ENCODE results near the gene STX8.
A peak's percentile ranks its signal among the peaks of the same experiment; 100 is the strongest.

STX8 gene

DNA sequence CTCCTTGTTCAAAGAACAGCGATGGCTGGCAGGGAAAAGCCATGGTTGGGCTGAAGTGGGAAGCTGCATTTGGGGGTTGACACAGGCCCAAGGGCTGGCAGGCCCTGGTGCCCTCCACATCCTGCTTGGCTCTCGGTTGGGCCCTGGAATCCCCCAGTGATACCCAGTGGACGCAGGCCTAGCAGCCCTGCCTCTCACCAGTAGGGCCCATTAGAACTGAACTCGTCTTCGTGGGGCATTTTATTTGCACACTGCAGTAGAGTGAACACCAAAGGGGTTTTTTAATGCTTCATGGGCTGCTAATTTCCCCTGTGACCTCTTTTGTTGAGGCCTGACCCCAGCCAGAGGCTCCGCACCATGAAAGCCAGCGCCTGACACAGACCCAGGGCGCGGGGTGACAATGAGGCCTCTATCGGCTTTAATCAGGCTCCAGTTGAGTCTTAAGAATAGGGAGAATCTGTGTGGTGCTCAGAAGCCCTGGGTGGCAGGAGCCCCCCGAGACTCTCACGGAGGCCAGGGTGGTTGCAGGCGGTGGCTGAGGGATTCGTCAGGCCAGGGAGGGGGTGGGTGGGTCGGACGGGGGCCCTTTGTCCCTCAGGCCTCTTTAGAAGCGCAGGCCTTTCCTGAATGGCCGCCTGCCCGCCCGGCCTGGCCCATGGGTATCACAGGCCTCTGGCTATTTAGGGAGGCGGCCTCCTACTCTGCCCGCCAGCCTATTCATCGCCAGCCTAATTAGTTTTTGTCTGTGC is 355.0 kb downstream of the STX8 start:
- no peak for DNase-seq

DNA sequence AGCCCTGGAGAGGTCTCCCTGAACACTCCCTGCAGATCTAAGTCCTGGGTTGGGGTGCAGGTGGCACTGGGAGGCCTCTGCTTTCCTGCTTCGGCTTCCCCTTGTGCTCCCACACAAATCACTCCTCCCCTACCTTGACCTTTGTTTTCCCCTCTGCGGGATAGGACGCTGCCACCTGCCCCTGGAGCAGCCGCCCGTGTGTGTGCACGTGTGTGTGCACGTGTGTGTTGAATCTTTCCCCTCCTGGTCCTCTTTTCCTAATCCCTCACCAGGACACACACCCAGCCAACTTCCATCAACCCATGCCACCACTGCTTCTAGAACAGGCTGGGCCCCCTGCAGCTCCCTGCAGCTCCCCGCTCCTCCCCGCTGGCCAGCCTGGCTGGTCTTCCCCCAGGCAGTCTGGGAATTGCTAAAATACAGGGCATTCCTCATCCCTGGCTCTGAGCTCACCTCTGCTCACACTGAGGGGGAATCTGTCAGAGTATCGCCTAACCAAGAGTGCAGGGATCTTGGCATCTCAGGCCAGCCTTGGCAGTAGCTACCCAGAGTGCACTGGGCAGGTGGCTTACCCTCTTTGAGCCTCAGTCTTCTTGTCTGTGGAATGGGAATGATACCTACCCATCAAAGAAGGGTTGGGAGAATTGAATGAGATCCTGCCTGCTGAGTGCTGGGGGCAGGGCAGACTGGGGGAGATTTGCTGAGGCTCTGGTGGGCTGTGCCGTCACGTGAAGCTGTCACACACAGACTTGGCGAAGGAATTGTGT is 355.8 kb downstream of the STX8 start:
- peak; percentile 86 for DNase-seq

DNA sequence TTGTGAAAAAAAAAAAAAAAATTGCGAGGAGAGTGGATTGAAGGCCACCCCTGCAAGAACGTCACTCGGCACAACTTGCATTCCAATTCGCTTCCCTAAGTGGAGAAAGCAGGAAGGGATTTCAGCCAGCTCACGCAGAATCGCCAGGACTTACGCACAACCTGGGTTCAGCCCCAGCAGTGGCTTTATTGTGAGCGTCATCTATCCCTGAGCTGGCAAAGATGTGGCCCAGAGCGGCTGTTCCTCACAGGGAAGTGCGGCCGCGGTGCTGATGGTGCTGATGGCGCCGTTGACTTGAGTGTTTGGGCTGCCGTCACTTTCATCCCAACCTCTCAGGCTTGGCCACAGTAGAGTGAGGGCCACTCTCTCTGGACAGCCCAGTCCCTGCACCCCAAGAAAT is 356.7 kb downstream of the STX8 start:
- no peak for DNase-seq

DNA sequence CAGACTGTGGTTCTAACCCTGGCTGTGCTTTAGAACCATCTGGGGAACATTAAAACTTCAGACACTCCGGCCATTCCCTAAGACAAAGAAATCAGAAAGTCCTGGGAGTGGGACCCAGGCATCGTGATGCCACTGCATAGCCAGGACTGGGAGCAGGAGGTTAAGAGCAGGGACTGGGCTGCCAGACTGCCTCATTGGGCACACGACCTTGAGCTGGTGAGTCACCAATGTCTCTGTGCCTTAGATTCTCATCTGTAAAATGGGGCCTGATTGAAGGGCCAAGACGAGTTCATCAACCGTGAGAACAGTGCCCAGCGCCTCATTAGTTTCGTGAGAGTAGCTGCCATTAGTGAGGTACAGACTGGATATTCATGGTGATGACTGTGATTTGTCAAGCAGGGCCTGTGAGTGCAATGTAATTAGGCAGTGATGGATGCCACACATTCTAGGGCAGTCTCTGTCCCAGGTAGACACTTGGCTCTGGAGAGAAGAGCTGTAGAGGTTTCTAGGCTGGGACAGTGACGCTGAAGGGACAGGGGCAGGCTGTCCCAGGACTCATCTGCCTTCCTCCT is 357.5 kb downstream of the STX8 start:
- DNase-seq, result peak; percentile 77

DNA sequence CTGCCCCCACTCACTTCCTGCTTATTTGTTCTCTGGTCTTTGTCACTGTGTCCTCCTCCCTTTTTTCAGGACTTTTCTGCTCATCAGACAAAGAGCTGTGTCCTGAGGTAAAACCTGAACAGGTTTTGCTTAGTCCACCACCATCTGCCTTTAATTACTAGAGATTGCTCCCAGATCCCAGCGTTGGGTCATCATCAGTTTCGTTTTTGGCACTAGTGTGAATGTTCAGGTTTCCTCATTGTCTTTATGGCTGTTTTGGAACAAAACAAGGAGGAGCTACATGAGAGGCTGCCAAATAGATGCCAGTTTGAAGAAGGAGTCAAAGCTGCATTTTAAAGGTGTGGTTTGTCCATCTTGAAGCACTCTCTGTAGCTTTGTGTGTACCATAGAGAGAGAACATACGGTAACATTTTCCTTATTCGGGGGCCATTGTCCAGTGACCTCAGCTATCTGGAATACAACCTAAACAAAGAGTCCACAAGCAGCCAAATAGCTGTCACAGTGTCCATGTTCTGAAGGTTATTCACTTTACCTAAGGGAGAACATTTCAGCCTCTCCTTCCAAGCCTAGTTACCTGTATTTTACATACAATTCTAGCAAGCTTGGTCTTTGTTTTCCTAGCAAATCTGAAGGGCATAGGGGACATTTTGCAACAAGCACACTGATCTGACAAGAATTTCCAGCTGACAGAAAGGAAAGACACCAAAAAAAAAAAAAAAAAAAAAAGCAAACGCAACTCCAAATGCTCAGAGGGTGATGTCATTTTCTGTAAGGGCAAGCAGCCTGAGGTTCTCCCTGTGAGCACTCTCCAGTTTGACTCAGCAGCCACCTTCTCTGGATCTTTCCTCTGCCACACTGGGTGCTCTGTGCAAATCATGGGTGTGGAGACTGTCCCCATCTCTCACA is 358.2 kb downstream of the STX8 start:
- peak; percentile 84 for DNase-seq

DNA sequence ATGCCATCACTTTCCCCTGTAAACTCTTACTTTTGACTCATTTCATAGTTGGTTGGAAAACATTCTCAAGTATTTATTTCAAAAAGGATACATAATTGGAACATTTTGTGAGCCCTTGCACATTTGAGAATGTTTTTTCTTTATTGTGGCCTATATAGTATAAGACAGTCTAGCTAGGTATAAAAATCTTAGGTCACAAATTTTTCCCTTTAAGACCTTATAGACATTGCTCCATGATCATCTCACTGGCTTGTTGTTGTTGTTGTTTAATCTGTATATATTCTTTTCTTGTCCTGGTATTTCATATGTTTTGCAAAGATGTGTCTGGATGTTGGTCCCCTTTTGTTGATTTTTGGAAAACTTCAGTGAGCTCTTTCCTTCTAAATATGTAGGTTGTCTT is 360.2 kb downstream of the STX8 start:
- no peak for DNase-seq

DNA sequence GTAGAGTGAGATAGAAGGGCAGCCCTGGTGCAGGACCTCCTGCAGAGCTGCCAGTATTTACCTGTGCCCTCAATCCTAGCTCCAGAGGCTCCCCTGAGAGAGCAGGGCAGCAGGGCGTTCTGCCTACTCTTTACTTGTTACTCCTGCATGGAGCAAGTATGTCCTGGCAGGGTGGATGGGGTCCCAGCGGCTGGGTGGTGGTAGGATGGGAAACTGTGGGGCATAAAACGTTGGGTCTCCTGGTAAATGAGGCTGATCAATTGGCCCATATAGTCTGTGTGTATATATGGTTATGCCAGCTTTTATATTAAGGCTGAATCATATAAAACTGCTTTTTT is 362.3 kb downstream of the STX8 start:
- DNase-seq, result no peak

DNA sequence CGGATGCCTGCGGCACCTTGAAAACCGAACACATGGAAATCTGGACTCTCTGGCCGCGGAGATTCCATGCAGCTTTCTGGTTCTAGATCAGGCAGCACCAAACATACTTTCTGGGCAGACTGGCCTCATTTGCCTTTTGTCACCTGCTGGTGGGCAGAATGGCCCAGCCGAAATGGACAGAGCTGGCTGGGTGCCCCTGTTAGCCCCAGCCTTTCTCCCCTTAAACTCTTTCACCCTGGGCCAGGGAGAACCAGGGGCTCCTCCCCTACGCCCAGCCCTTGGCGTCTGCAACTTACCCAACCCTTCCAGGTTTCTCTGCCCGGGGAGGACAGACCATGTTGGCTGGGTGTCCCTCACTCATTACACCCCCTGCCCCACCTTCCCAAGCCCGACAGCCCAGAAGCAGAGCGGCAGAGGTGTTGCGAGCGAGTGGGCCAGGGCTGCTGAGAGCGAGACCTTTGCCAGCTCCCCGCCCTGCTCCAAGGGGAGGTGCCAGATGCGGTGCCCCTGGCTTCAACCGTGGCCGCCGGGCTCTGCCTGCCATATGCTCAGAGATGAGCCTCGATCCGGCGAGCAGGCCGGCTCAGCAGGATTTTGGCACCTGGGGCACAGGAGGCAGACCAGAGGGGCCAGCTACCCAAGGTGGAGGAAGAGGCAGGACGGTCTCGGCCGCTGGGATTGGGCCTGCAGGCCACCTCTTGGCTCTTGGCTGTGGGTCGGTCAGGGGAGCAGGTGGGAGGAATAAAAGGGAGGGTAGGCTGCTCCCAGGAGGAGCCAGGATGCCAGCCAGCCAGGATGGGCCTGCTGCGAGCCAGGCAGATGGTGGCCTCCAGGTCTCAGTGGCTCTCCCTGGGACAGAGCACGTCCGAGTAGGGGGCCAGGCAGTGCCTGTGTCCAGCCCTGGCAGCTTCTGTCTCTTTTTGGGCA is 363.0 kb downstream of the STX8 start:
- peak; percentile 52 for DNase-seq

DNA sequence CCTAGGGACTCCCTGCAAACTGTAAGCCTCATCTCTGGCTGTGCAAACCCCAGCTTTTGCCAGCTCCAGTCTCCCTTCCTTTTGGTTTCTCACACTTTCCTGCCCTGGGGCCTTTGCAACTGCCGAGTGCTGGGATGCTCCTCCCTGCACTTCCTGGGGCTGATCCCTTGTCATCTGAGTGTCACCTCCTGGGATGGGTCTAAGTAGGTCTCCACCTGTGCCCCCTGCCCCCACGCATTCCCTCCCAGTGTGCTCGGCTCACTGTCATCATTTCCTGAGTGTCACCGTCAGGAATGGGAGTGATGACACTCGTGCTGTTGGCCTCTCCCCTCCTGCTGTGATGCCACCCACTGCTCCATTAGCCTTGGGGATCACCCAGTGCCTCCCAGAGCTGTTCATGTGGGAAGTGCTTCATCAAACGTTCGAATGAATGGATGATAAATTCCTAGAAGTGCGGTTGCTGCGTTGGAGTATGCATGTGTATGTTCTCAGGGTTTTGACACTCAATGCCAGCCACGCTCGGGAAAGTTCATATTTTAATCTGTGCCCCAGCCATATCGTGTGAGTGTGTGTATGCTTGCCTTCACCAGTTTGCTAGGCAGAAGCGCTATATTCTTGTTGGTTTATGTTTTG is 364.4 kb downstream of the STX8 start:
- peak; percentile 69 for DNase-seq

DNA sequence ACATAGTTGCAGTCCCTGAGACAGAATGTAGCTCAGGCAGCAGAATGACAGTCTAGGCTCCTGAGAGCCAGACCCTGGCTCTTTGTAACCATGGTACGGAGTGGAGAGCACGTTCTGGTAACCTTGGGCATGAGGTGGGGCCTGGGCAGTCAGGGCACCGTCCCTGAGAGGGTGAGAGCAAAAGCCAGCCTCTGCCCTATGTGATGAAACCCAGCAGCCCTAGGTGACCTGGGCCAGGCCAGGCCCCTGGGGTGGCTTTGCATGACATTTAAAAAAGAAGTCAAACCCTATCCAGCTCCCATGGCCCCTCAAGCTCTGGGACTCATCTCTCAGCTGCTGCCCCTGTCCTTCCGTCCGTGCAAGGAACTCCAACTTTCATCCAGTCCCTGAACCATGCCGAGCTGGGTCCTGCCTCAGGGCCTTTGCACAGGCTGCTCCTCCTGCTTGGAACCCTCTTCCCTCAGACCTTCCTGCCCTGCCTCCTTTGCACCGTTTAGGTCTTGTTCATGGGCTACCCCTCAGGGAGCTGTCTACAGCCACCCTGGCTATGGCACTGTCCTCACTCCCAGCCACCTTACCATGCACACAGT is 365.7 kb downstream of the STX8 start:
- DNase-seq, result peak; percentile 48

DNA sequence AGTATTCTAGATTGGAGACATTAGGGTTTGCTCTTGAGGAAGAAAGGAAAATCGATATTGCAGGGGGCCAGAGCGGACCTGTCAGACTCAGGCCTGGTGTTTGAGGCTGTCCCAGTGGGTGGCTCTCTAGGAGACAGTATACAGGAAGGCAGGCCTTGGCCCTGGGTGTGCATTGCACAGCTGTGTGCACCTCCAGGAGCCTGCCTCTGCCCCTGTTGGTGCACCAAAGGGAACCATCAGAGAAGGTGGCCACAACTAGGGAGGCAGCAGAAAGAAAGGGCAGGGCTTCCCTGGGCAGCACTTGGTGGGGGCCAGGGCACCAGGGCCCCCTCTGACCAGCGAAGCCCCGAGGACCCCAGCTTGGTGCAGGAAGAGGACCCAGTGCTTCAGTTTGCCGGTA is 366.3 kb downstream of the STX8 start:
- DNase-seq, result peak; percentile 47

DNA sequence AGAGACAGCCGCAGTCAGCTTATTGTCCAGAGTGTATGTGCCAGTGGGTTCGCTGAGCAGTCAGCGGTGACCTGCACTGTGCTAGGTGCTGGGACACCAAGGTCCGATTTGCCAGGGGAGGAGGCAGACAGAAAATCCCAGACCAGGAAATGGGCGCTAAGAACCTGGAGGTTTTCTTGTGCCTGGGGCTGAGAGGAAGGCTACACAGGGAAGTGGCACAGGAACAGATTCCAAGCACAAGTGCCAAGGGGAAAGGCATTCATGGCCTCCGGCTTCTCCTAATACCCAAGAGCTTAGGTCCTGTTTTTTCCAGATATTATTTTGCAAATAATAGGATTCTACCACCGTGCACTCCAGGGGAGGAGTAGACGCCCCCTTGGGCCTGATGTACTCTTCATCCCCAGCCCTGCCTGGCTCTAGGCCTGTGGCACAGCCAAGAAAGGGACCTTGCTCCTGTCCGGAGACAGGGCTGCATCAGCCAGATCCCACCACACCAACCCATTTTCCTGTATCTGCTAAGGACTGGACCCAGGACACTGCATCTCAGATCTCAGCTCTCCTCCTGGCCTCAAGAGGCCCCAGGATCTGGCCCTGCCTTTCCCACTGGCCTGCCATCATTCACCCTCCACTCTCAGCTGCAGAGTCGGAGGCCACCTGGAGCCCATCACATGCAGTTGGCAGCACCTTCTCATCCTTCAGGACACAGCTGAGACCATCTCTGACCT is 367.1 kb downstream of the STX8 start:
- DNase-seq, result peak; percentile 35

DNA sequence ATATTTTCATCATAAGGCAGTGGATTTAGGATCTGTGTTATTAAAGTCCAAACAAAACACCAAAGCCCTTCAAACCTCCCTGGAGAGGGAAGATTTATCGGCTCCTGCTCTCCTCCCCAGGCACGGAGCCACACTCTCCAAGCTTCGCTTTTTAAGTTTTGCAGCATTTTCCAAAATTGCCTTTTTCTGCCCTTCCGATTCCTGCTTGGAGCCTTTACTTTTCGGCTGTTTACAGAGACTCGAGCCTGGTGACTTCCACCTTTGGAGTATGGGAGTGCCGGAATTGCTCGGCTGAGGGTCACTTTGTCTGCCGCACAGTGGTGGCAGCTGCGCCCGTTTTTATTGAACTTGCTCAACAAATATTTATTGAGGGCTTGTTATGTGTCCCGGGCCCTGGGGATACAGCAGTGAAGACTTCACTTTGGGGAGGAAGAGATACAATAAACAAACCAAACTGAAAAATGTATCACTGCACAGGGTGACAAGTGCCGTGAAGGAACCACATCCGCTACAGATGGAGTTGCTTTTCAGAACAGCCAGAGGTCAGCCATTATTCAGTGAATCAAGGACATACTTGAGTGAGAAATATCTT is 368.8 kb downstream of the STX8 start:
- DNase-seq, result no peak

DNA sequence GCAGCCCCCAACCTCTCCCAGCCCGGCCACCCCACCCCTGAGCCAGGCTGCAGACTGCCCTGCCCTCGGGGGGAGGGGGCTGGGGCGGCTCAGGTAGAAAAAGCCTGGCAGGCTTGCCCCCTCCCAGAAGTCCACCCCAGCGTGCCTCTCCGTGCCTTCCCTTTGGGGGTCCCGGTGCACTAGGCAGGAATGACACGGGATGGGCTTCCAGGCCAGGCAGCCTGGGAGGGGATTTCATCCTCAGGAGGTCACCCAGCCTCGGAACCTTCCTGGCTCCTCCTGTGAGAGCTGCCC is 369.3 kb downstream of the STX8 start:
- DNase-seq, result no peak

DNA sequence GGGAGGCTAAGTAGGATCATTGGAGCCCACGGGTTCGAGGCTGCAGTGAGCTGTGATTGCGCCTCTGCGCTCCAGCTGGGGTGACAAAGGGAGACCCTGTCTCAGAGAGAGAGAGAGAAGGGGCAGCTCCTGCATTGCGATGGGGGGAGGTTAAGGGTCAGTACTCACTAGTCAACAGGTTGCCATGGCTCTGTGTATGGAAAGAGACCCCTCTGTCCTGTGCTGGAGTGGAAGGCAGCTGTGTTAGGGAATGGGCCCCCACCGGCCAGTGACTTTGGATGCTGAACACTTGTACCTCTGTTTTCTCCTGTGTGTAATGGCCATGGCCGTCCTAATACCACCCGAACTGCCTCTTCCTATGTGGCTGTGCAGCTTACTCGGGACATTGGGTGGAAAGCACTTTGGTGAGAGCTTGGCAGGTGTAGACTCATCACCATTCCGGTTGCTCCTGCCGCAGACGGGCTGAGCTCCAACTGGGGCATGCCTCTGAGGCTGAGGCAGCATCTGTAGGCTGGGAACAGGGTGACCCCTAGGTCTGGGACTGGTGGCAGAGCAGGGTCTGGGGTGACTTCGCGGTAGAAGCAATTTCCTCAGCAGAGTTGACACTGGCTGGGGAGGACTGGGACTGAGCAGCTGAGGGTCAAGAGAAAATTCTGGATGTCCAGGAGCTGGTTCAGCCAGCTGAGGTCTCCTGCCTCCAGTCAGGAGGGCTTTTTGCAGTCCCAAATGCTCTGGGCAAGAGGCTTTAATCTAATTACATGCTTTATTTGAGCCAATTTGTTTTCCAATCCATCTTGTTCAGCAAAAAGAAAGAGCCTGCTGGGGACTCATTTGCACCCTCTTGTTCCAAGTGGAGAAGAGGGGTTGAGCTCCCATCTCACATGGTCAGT is 369.9 kb downstream of the STX8 start:
- DNase-seq, result no peak

DNA sequence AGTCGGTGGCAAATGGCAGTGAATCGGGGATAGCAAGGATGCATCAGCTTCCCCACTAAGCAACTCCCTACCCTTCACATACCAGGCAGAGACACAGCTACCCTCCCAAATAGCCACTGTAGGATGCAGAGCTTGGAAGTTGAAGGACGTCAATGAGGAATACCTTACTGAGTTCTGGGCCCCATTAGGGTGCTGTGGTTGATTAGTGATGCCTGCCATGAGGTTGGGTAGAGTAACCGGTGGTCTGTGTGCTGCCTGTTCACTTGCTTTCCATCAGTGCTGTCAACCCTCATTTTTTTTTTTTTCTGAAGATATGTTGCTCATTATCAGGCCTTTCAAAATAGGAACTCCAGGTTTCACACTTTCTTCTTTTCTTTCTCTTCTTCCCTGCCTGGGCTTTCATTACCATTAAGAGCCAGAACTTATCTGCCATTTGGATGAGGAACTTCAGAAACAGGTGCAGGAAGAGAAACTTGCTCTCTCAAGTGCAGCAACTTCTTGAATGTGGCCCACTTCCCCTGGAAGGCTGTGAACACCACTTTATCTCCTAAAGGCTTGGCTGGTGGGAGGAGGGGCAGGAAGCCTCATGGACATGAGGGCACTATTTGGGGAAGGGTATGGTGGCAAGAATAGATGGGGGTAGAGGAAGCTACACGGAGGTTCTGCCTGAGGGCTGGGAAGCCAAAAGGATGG is 370.8 kb downstream of the STX8 start:
- DNase-seq, result no peak

DNA sequence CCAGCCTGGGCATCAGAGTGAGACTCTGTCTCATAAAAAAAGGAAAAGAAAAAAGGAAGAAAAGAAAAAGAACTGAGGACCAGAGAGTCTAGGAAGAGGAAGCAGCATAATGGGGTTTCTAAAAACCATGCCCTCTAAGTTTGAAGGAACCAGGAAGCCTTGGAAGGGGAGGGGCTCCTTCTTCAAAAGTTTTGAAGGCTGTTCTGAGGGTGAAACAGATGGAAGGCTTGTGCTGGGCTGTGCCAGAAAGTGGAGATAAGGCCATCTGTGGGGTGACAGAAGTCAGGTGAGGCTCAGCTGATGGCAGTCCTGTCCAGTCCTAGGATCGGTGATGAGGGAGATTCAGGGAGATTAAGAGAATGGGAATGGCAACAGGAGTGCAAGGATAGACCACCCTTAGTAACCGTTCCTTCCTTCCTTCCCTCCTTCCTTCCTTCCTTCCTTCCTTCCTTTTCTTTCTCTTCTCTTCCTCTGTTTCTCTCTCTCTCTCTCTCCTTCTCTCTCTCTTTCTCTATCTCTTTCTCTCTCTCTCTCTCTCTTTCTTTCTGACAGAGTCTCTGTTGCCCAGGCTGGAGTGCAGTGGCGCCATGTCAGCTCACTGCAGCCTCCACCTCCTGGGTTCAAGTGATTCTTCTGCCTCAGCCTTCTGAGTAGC is 371.7 kb downstream of the STX8 start:
- DNase-seq, result no peak

DNA sequence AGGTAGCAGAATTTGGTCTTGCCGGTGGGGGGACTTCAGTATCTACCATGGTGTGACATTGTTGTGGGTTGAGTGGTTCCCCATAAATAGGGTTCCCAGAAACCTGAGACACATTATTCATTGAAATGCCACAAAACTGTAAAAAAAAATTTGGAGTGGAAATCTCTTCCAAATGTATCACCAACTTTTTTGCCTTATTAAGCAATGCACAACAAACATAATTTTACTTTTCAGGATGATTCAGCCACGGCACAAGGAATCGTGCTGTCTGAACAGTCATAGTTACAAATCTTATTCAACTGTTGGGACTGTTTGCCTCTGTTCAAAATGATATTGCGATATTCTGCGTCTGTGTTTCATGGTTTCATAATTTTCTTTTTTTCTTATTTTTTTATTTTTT is 373.1 kb downstream of the STX8 start:
- no peak for DNase-seq
